Umbilical cord (tissue), 2 donors: ENCODE results near the gene SPIRE1. TPM values are rescaled to one million over a fixed set of nuclear protein-coding genes. Genes with fewer than 3 reads are reported as not detected.
A peak's percentile ranks its signal among the peaks of the same experiment; 100 is the strongest.

Source experiments
- DNase-seq: peaks from one replicate; pipeline ENCODE4 v3.0.0-alpha.2; 2015; ENCODE audit warnings: low spot score
- total RNA-seq: library from RNA; depleted of rRNA; stranded (reverse); fragments of >200 nt; gene quantifications from one replicate; pipeline ENCODE4 v1.2.3, GENCODE V29; 2014; ENCODE audit warnings: low replicate concordance; ENCODE audit not compliant: insufficient read depth

SPIRE1 gene
- total RNA-seq = 22.1 TPM

GRCh38 chr18:12657684-12658425, at the start of gene SPIRE1:
Gene SPIRE1, minus strand, starts transcription at chr18:12658107. Its CDS starts 241 bp downstream, at chr18:12657866.
- peak; percentile 76 for DNase-seq

- no peak for DNase-seq
These were observed 45.8 kb upstream of the SPIRE1 start for GRCh38 chr18:12703664-12704063.

- DNase-seq = no peak
These were observed 45.2 kb upstream of the SPIRE1 start for GRCh38 chr18:12703096-12703567.

GRCh38 chr18:12702221-12703095, 44.6 kb upstream of the SPIRE1 start, which contains the start of the genes CEP76 and PSMG2:
Gene CEP76, minus strand, starts transcription at chr18:12702723. Its CDS starts 175 bp downstream, at chr18:12702548.
Gene PSMG2, plus strand, starts transcription at chr18:12703042. Its CDS starts 66 bp downstream, at chr18:12703108.
- peak; percentile 93 for DNase-seq

GRCh38 chr18:12701161-12701560, 43.3 kb upstream of the SPIRE1 start:
- no peak for DNase-seq

- no peak for DNase-seq
These were observed 41.8 kb upstream of the SPIRE1 start for GRCh38 chr18:12699747-12700146.

GRCh38 chr18:12694032-12694431, 36.1 kb upstream of the SPIRE1 start:
- no peak for DNase-seq

GRCh38 chr18:12692206-12692605, 34.3 kb upstream of the SPIRE1 start:
- no peak for DNase-seq

GRCh38 chr18:12689256-12689850, 31.4 kb upstream of the SPIRE1 start:
- no peak for DNase-seq

GRCh38 chr18:12686100-12686499, 28.2 kb upstream of the SPIRE1 start:
- DNase-seq = no peak

GRCh38 chr18:12679183-12679786, 21.4 kb upstream of the SPIRE1 start:
- DNase-seq = peak; percentile 73

GRCh38 chr18:12668041-12668440, 10.1 kb upstream of the SPIRE1 start:
- DNase-seq = no peak

GRCh38 chr18:12659904-12660605, 2.1 kb upstream of the SPIRE1 start:
- peak; percentile 76 for DNase-seq

- peak; percentile 44 for DNase-seq
These were observed 675 bp upstream of the SPIRE1 start for GRCh38 chr18:12658426-12659138.

GRCh38 chr18:12656938-12657683, 796 bp downstream of the SPIRE1 start:
- DNase-seq = peak; percentile 48

GRCh38 chr18:12656605-12656937, 1.3 kb downstream of the SPIRE1 start:
- no peak for DNase-seq

- no peak for DNase-seq
These were observed 2.9 kb downstream of the SPIRE1 start for GRCh38 chr18:12654971-12655370.

- DNase-seq = no peak
These were observed 5.0 kb downstream of the SPIRE1 start for GRCh38 chr18:12652861-12653401.

- no peak for DNase-seq
These were observed 6.3 kb downstream of the SPIRE1 start for GRCh38 chr18:12651651-12652050.
